ENCODE results near the gene NRP1.

Gene NRP1

DNA sequence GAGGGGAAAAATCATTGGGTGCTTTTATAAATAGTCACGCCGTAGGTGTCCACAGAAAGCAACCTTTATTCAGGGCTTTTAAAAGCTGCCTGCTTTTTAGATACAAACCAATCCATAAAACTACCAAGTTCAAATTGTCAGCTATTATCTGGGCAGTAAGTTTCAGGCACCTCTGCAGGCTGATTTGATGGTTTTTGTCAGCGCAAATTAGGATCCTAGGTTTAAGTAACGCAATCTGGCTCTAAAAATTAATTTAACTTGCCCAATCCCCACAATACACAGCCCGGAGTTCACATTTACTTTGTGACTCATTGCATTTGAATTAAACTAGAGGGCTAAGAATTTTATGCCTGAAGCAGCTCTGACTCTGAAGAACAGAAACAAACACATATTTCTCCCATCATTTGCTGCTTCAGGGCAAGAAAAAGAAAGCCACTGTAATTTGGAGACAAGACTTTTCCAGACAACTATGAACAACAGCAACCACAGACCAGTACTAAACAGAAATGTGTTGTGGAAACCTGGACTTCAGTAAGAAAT is 43.3 kb downstream of the NRP1 start:
- no peak for DNase-seq (ENCODE audit: low read depth in 2 of 2)

DNA sequence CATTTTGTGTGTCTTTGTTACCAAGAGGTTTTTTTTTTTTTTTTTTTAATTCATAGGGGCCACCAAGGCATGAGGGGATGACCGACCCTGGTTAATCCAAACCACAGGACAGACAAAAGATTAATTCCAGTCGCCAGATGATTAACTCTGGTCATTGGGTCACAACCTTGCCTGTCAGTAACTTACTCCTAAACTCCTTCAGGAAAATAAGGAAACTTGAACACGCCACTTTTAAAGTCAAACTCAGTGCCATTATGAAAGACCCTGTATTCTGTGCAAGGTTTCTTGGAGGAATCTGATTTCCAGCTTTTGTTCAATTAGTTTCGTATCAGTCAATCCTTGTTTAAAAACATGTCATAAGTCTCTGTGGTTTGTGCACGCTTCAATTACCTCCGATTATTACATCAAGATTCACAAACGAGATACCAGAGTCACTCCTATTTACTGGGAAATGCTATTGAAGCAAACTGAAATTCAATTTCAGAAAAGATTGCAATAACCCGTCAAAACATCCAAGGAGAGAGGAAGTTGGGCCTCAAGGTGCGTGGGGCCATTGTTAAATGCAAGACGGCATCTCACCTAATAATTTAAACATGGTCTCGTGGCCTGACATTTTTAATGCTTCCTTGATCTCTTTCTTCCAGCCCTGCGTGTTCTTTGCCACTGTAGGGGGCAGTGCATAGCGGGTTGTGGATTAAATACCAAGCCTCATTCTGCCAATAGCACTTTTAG is 44.0 kb downstream of the NRP1 start:
- no peak for DNase-seq (ENCODE audit: low read depth in 2 of 2)

DNA sequence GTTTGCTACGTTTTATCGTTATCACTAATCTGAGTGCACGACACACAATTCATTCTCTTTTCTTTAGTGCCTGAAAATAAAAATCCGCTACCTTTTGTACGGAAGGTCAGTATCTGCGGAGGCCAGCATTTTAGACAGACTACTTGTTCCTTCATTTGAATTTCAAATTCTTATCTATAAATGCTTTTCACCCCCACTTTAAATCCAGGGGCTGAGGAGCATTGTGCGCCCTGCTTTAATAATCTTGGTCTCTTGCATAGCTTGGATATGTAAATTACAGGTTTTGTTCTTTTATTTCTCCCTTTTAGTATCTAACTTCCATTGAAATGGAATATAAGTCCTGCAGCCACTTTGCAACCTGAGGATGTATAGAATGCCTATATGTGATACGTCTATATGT is 44.7 kb downstream of the NRP1 start:
- no peak for DNase-seq (ENCODE audit: low read depth in 2 of 2)

DNA sequence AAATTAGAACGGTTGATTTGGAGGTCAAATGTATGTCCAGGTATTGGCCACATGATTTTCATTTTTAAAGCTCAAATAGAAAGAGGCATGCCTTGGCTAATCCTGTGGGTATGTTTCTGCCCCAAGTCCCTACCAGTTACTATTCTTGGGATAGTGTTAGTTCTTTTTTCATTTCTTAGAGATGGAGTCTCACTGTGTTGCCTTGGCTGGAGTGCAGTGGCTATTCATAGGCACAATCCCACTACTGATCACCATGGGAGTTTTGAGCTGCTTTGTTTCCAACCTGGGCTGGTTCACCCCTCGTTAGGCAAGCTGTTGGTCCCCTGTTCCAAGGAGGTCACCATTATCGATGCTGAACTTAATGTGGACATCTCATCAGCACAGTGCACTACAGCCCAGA is 46.3 kb downstream of the NRP1 start:
- DNase-seq (ENCODE audit: low read depth in 2 of 2) = no peak

DNA sequence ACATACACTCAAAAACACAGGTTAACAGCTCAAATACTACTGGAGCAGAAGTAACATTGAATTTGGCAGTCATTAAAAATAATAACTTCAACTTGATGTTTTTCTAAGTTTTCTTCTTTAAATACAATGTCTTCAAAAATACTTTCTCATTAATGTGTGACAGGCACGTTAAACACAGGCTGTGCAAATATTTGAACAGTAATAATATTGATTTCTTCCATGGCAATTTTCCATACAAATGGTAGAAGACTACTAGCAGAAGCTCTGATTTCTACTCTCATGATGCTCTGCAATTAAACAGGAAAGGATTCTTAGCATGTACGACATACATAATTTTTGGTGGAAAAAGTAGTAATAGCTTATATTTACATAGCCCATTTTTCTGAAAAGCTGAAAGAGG is 47.4 kb downstream of the NRP1 start:
- no peak for DNase-seq (ENCODE audit: low read depth in 2 of 2)

DNA sequence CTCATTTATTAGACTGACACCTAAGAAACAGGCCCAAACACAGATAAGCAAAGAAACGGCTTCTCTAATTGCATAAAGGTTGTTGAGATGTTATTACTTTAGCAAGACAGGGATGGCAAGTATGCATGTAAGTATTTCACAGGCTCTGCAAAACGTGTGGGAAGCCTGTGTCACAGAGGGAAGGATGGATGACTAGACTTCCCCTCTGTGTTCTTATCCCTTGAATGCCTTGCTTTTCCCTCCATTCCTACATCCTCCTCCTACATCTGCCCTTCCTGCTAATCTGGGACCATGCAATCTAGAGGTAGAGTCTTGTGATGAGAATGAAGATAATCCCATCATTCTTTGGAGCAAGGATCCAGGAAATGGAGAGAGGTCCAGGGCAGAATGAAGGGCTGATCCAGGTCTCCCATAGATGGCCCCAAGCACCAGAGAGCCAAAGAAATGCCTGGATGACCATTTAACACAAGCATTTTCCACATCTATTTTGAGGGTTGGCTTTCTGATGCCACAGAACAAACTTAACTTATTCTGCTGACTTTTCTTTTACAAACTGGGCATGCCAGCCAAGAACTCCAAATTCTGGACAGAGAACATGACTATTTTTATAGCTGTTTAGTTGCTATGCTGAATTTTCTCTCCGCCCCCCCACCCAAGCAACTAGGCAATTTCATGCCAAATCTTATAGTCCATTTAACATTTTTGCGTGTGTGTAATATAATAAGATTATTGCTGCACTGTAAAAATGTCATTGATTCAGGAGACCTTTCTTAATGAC is 48.1 kb downstream of the NRP1 start:
- DNase-seq (ENCODE audit: low read depth in 2 of 2) = no peak

DNA sequence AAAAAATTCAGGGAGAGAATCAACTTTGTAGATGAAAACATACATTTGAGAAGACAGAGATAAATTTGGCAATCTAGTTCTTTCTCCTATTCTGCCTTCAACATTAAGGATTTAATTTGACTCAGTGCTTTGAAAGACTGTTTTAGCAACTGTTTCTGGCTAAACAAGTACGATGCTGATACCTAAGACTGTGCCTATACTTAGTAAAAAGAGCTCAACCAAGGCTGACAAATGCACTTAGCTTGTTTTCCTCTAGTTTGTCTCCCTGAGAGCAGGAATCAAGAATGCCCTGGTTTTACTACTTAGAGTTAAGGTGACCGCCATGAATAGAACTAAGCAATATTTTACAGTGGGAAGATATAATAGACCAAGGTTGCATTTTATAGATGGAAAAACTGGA is 49.5 kb downstream of the NRP1 start:
- no peak for DNase-seq (ENCODE audit: low read depth in 2 of 2)

DNA sequence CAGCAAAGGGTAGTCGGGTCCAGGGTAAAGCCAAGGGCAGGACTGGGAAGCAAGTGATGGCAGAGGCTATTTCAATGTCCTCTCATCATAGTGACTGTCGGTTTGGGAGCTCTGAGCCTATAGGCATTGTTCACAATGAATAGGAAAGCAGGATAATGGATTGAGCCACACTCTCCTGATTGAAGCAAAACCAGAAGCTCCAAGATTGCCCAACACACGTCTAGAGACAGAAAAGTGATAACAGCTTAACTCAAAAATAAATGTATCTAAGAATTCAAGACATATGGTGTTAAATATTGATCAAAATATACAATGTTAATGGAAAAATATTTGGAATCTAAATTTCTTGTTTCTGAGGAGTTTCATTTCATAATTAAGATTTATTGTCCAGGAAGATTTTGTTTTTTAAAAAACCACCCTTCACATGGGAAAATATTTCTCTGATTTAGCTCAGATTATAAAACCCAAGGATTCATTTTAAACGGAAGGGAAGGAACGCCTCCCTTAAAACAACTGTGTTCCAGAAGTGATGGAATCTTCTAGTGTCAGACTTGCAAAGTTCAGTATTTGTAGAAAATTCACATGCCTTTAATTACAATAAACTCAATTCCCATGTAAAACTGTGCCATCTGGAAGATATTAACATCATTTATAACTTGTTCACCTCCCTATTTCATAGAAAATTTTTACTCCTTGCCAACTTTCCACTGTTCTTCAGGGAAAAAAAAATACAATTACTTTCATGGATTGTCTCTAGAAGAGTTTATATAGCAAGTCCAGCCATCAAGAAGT is 54.5 kb downstream of the NRP1 start:
- DNase-seq (ENCODE audit: low read depth in 2 of 2) = no peak

DNA sequence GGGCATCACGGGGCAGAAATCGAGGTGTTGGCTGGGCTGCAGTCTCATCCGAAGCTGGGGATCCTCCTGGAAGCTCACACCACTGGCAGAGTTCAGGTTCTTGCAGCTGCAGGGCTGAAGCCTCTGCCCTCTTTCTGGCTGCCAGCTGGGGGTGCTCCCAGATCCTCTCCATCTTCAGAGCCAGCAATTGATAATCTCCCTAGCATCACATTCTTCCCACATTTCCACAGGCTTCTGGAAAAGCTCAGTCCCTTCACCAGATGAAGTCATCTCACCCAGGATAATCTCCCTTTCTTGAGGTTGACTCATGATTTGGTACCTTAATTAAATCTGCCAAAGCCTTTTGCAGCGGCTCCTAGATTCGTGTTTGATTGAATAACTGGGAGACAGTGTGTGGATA is 55.2 kb downstream of the NRP1 start:
- no peak for DNase-seq (ENCODE audit: low read depth in 2 of 2)

DNA sequence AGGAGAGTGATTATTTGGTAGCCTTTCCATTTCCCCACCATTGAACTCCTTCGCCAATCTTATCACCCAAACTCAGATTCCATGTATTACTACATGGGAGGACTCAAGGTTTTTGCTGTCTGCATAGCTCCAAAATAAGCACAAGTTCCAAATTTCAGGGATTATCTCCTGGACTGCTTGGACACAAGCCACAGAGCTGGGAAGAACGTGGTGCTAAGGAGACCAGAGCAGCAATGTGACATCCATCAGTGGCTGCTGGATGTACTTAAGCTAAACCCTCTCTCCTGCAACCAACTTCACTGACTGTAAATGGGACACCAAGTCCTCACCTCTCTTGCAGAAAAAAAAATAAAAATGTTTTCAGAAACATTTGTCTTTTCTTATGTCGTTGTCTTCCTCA is 56.3 kb downstream of the NRP1 start:
- DNase-seq (ENCODE audit: low read depth in 2 of 2) = no peak

DNA sequence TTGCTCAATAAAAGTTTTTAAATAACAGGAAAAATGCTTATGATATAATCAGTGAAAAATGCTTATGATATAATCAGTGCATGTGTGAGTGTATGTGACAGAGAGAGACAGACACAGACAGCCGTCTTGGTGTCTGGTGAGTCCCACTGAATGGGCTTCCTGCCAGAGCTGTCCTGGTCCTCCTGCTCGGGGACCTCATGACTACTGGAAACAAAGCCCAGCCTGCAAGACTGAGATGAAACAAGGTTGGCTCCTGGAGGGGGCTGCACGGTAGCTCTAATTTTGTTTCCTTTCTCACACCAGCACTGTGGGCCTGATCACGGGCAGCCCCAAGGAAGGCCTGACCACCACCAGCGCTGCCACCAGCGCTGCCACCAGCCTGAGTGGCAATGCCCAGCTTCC is 57.3 kb downstream of the NRP1 start:
- DNase-seq (ENCODE audit: low read depth in 2 of 2) = no peak

DNA sequence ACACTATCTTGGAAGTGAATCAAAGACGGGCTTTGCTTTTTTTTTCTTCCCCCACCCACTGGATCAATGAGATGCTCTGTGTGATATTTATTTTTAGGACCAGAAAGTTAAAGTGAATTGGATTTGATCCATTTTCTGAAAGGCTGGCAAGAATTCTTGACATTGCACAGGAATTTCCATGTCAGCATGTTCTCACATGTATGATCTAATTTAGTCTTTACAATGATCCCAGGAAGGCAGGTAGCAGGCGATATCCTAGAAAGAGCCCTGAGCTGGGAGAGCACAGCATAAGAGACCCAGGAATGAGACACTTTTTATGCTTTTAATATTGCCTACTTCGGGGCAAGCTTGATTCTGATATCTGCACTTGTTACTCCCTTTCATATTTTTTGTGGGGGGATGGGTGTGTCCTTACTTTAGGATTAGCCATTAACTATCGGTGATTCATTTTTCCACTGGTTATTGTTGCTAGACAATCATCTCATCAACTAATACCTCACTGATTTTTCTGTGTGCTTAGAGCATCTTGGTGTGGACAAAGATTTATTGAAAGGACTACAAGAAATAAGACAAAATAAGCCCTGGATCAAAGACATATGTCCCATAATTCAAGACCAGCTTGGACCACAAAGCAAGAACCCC is 58.1 kb downstream of the NRP1 start:
- no peak for DNase-seq (ENCODE audit: low read depth in 2 of 2)

DNA sequence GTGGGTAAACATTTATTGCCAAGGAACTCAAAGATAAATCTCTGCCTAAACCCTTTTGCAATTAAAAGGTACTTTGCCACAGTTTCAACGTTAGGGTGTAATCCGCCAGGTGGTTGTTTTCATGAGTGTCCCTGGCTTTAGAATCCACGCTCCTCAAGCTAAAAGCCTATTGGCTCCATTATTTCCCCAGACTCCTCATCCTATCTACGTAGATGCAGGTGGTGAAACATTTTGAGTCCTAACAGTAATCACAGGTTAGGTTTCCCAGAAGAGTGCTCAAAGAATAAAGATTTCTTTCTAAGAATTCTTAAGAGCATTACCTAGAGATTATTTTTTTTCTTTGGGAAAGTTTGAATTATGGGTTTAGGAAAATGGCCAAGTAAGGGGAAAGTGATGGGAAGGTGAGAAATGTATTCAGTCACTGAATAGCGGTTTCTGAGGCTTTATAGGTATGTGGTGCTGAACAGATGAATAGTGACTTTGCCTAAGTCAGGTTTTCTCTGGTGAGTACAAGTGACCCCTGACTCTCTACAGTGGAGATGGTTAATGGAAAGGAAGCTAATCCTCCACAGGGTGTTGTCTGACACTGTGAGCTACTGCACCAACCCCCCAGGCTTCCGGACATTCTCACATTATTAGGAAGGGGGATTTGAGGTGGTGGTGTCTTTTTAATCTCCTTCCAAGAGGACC is 60.2 kb downstream of the NRP1 start:
- no peak for DNase-seq (ENCODE audit: low read depth in 2 of 2)

DNA sequence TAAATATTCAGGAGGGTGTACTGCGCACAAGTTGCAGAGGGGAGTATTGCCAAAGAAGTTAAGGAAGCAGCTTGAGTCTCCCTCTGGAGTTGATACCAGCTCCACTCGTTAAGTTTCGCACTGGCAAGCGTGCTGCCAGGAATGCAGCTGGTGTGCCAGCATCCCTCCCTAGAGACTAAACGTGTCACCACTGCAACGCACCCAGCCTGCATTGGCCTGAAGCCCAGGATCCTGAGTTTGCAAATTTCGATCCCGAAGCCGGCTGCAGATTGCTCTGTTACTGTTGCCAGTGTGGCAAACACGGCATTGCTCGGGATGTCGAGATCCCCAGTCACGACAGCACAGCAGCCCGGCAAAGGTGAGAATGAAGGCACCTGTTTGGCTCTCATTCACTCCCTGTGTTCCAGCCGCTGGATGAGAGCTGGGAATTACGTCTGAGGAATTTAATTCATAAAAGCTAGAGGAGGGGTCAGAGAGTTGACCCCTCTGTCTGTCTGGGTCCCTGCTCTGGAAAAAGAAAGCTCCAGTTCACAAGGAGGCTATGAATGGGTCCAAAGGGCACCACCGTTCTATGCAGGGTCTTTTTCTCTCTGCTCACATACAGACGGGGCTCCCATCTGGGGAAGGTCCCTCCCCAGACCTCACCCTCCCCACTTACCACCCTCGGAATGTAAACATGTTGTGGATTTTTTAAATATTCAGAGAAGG is 61.0 kb downstream of the NRP1 start:
- DNase-seq (ENCODE audit: low read depth in 2 of 2) = no peak

DNA sequence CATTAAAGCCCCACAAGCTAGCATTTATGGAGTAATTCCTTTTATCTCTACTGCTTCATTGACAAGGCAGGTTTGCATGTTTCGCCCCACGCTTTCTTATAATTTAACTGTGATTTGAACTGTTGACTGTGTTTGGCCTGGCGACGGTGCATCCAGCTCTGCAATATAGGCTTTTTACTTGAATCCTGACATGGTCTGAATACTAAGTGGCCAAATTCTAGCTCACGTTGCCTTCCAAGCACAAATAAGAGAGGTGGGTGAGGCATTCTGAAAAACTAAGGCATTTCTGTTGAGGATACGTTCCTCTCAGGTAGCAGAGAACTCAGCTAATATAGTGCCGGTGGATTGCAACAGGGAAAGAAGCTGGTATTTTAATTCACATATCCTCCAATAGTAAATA is 61.8 kb downstream of the NRP1 start:
- DNase-seq (ENCODE audit: low read depth in 2 of 2) = no peak

DNA sequence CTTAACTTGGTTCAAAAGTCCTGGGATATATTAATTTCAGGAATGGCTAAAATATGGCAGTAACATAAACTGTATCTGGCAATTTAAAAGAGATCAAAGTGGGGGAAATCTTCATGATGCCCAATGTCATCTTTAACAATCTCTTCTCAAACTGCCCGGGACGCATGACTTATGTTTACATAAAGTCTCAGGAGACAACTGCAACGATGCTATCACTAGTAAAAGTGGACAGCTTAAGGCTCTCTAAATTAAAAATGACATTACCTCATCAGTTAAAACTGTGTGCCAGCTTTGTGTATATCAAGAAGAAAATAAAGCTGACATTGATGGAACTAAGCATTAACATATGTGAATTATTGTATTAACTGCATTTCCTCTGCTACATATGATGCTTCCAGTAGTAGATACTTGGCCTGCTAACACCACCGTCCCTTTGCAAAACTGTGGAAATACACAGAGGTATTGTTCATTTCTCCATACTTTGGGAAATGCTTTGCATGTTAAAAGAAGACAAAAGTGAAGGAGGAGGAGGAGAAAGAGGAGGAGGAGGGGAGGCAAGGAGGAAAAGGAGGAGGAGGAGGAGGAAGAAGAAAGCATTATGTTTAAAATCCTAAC is 62.4 kb downstream of the NRP1 start:
- no peak for DNase-seq (ENCODE audit: low read depth in 2 of 2)

DNA sequence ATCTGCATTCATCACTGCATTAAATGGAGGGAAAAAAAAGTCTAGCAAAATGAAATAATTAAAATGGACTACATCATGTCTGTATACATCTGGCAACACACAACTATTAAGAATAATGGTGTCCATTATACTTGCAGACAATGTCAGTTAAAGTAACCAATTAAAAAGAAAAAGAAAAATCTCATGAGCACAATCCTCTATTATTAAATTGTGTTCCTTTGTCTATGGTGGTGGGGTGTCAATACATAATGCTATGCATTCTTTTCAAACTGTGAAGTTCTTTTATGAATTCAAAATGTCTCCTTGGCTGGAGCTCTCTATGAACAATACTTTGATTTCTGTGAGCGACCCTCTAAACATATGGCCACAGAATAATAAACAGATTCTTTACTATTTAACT is 63.5 kb downstream of the NRP1 start:
- no peak for DNase-seq (ENCODE audit: low read depth in 2 of 2)

DNA sequence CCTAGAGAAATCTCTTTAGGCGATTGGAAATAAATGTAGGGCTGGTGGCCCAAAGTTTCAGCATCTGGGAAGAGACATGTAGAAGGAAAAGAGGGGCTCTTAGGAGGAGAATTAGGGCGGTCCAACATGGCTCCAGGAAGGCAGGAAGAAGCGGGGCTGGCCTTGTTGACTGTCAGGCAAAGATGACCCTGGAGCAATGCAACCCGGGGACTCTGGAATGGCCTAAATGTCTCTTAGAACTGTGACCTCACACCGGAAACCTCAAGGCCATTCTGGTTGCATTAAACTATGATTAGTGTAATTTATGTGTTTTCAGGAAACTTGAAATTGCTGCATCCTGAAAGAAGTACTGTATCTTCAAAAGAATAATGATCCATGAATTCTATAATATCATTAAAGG is 66.8 kb downstream of the NRP1 start:
- DNase-seq (ENCODE audit: low read depth in 2 of 2) = no peak

DNA sequence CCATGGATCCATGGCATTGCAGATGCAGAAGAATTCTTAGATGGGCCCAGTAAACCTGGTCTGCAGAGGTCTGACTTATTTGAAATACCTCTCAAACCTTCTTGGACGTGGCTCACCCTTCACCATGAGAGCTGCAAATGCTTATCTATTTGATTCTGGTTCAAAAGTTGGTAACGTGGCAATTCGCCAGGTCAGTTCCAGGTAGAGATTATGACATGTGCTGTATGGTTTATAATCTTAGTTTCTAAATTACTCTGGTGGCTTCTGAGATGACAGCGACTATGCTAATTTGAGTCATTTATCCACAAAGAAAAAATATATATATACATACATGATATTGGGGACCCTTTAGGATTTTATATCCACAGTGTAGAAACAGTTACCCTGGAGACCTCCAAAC is 68.8 kb downstream of the NRP1 start:
- DNase-seq (ENCODE audit: low read depth in 2 of 2) = no peak

DNA sequence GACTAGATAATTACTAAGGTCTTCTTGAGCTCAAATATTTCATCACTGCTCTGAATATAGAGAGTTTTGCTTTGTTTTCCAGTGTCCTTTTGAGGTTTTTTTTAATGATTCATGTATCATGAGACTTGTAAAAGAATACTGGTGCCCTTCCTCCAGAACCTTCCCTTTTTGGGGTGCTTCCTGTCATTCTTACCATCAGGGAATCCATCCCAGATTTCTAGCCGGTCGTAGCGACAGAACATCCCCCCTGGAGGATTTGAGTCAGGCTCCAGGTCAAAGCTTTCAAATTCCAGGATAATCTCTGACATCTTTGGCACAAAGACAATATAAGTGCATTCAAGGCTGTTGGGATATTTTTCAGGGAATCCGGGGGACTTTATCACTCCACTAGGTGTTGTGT is 71.0 kb downstream of the NRP1 start:
- no peak for DNase-seq (ENCODE audit: low read depth in 2 of 2)
